HepG2 (cell line): Measurements from ENCODE around the gene HYAL2. TPM values are rescaled to one million over a fixed set of nuclear protein-coding genes. Genes with fewer than 3 reads are reported as not detected.

Experiments
- CHD4 ChIP-seq: fragments of 200-600 bp; sonication (generic); IDR thresholded peaks from 2 replicates; pipeline ENCODE4 v1.7.0; 2017; ENCODE audit warnings: mild to moderate bottlenecking, low read length, borderline replicate concordance
- CREBL2 ChIP-seq: sonication (generic); formaldehyde crosslinking; IDR thresholded peaks from 2 replicates; pipeline ENCODE4 v1.8.1; 2023; ENCODE audit warnings: missing genetic modification reagents, mild to moderate bottlenecking, borderline replicate concordance
- GATA4 ChIP-seq: sonication (generic); IDR thresholded peaks from 2 replicates; pipeline ENCODE4 v1.6.1; 2016; ENCODE audit warnings: antibody characterized with exemption, low read depth, borderline replicate concordance
- PPARG ChIP-seq: conservative IDR thresholded peaks from 2 replicates; pipeline ENCODE4 v1.6.1; 2016; ENCODE audit warnings: missing biosample characterization, missing genetic modification reagents
- RBFOX2 ChIP-seq: fragments of 200-400 bp; formaldehyde crosslinking; IDR thresholded peaks from 2 replicates; pipeline ENCODE4 v1.6.1; 2017; ENCODE audit warnings: low read depth, mild to moderate bottlenecking, low read length
- SIX1 ChIP-seq: sonication (generic); formaldehyde crosslinking; IDR thresholded peaks from 2 replicates; pipeline ENCODE4 v1.4.0; 2020; ENCODE audit warnings: missing genetic modification reagents, borderline replicate concordance
- TBX2 ChIP-seq: sonication (generic); formaldehyde crosslinking; IDR thresholded peaks from 2 replicates; pipeline ENCODE4 v1.5.0; 2020; ENCODE audit warnings: missing genetic modification reagents, mild to moderate bottlenecking, borderline replicate concordance
- ZNF776 ChIP-seq: sonication (generic); formaldehyde crosslinking; IDR thresholded peaks from 2 replicates; pipeline ENCODE4 v1.4.0; 2020; ENCODE audit warnings: mild to moderate bottlenecking, missing genetic modification reagents
- ZSCAN25 ChIP-seq: sonication (generic); formaldehyde crosslinking; IDR thresholded peaks from 2 replicates; pipeline ENCODE4 v1.8.0; 2022; ENCODE audit warnings: mild to moderate bottlenecking, missing genetic modification reagents
- polyA plus RNA-seq, 8 experiments: library from polyadenylated mRNA; depleted of rRNA in 3 of 8; stranded (reverse) in 7 of 8; unstranded in 1 of 8; fragments of >200 nt; fragmentation: Illumina TruSeq in 4 of 8; extraction: Trizol in 4 of 8; gene quantifications; 2 replicates each; pipeline versions ENCODE4 v1.2.1 to v1.2.3, GENCODE V29; 2011 to 2016; ENCODE audit warnings: low read depth in 4 of 8, missing spikeins in 1 of 8, mixed read lengths in 1 of 8; ENCODE audit not compliant: insufficient read depth in 1 of 8
- total RNA-seq, 5 experiments: library from RNA; depleted of rRNA; stranded (reverse); fragments of >200 nt; fragmentation: Illumina TruSeq; extraction: Trizol; gene quantifications; 2 replicates each; pipeline ENCODE4 v1.2.3, GENCODE V29; 2016; ENCODE audit warnings: low read depth in 1 of 5
- TF ChIP-seq, protein P1 (sequence below): IDR thresholded peaks from 2 replicates; pipeline ENCODE4 v1.6.1; 2016; ENCODE audit warnings: control low read depth
- TF ChIP-seq, protein P2 (sequence below): sonication (generic); formaldehyde crosslinking; IDR thresholded peaks from 2 replicates; pipeline ENCODE4 v1.4.0; 2020; ENCODE audit warnings: missing genetic modification reagents
- TF ChIP-seq, protein P3 (sequence below): sonication (generic); formaldehyde crosslinking; IDR thresholded peaks from 2 replicates; pipeline ENCODE4 v1.4.0; 2020; ENCODE audit warnings: missing genetic modification reagents
- TF ChIP-seq, protein P4 (sequence below): sonication (generic); formaldehyde crosslinking; IDR thresholded peaks from 2 replicates; pipeline ENCODE4 v1.8.0; 2022; ENCODE audit warnings: missing genetic modification reagents, mild to moderate bottlenecking, moderate library complexity, borderline replicate concordance
- TF ChIP-seq, protein P5 (sequence below): sonication (generic); formaldehyde crosslinking; IDR thresholded peaks from 2 replicates; pipeline ENCODE4 v1.4.0; 2020; ENCODE audit warnings: mild to moderate bottlenecking, missing genetic modification reagents
- TF ChIP-seq, protein P6 (sequence below): sonication (generic); formaldehyde crosslinking; IDR thresholded peaks from 2 replicates; pipeline ENCODE4 v1.4.0; 2020; ENCODE audit warnings: missing genetic modification reagents

Gene HYAL2
- total and polyA plus RNA-seq, 2 of the 13 experiments (the other 11 are each of a cell fraction or from before 2014, with no cell fraction given) = 76.2 to 102 TPM

DNA sequence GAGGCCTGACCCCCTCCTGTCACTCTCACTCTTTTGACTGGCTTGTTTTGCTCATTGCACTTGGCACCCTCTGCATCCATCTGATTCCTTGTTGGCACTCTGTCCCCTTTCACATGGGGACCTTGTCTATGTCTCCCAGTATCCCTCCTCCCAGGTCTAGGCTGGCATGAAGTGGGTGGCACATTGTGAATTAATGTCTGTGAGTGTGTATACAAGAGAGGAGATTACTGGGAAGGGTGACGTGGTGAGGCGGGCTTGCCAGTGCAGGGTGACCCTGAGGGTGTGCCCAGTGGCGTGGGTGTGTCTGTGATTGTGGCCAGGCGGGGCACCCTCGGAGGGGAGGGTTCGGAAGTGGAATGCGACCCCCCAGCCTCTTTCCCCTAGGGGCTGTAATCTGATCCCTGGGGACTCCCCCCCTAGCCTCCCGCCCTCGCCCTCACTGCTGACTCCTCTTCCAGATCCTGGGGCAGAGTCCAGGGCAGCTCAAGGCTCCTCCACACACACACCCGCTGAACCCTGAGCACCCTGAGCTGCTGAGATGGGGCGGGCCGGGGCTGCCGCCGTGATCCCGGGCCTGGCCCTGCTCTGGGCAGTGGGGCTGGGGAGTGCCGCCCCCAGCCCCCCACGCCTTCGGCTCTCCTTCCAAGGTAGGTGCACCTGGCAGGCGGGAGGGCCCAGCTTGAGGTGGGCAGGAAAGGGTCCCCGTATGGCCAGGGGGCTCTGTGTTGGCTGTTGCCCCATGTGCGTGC lies 53.7 kb downstream of the HYAL2 start, which contains the start of gene SEMA3B (continued):
- TF ChIP-seq CREBL2 (no peak), ZSCAN25 (CRISPR knock-in tag) (0 out of 2 replicates have a peak, but pooled peaks have one; percentile 29), CHD4 (peak; percentile 80; the same call in 1 of the 2 replicates), ZNF776 (CRISPR knock-in tag) (peak; percentile 71; the same call in 1 of the 2 replicates), SIX1 (CRISPR knock-in tag) (peak; percentile 97), TBX2 (CRISPR knock-in tag) (peak; percentile 76), PPARG (CRISPR knock-in tag) (no peak), RBFOX2 (peak; percentile 89), GATA4 (no peak)
- TF ChIP-seq, protein P1, sequence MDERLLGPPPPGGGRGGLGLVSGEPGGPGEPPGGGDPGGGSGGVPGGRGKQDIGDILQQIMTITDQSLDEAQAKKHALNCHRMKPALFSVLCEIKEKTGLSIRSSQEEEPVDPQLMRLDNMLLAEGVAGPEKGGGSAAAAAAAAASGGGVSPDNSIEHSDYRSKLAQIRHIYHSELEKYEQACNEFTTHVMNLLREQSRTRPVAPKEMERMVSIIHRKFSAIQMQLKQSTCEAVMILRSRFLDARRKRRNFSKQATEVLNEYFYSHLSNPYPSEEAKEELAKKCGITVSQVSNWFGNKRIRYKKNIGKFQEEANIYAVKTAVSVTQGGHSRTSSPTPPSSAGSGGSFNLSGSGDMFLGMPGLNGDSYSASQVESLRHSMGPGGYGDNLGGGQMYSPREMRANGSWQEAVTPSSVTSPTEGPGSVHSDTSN (CRISPR knock-in tag) = no peak
- TF ChIP-seq, protein P2, sequence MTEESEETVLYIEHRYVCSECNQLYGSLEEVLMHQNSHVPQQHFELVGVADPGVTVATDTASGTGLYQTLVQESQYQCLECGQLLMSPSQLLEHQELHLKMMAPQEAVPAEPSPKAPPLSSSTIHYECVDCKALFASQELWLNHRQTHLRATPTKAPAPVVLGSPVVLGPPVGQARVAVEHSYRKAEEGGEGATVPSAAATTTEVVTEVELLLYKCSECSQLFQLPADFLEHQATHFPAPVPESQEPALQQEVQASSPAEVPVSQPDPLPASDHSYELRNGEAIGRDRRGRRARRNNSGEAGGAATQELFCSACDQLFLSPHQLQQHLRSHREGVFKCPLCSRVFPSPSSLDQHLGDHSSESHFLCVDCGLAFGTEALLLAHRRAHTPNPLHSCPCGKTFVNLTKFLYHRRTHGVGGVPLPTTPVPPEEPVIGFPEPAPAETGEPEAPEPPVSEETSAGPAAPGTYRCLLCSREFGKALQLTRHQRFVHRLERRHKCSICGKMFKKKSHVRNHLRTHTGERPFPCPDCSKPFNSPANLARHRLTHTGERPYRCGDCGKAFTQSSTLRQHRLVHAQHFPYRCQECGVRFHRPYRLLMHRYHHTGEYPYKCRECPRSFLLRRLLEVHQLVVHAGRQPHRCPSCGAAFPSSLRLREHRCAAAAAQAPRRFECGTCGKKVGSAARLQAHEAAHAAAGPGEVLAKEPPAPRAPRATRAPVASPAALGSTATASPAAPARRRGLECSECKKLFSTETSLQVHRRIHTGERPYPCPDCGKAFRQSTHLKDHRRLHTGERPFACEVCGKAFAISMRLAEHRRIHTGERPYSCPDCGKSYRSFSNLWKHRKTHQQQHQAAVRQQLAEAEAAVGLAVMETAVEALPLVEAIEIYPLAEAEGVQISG (CRISPR knock-in tag) = 0 out of 2 replicates have a peak, but pooled peaks have one; percentile 13
- TF ChIP-seq, protein P3, sequence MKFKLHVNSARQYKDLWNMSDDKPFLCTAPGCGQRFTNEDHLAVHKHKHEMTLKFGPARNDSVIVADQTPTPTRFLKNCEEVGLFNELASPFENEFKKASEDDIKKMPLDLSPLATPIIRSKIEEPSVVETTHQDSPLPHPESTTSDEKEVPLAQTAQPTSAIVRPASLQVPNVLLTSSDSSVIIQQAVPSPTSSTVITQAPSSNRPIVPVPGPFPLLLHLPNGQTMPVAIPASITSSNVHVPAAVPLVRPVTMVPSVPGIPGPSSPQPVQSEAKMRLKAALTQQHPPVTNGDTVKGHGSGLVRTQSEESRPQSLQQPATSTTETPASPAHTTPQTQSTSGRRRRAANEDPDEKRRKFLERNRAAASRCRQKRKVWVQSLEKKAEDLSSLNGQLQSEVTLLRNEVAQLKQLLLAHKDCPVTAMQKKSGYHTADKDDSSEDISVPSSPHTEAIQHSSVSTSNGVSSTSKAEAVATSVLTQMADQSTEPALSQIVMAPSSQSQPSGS (CRISPR knock-in tag) = peak; percentile 53; the same call in 1 of the 2 replicates
- TF ChIP-seq, protein P4, sequence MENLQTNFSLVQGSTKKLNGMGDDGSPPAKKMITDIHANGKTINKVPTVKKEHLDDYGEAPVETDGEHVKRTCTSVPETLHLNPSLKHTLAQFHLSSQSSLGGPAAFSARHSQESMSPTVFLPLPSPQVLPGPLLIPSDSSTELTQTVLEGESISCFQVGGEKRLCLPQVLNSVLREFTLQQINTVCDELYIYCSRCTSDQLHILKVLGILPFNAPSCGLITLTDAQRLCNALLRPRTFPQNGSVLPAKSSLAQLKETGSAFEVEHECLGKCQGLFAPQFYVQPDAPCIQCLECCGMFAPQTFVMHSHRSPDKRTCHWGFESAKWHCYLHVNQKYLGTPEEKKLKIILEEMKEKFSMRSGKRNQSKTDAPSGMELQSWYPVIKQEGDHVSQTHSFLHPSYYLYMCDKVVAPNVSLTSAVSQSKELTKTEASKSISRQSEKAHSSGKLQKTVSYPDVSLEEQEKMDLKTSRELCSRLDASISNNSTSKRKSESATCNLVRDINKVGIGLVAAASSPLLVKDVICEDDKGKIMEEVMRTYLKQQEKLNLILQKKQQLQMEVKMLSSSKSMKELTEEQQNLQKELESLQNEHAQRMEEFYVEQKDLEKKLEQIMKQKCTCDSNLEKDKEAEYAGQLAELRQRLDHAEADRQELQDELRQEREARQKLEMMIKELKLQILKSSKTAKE (CRISPR knock-in tag) = no peak
- TF ChIP-seq, protein P5, sequence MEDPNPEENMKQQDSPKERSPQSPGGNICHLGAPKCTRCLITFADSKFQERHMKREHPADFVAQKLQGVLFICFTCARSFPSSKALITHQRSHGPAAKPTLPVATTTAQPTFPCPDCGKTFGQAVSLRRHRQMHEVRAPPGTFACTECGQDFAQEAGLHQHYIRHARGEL (CRISPR knock-in tag) = 0 out of 2 replicates have a peak, but pooled peaks have one; percentile 54
- TF ChIP-seq, protein P6, sequence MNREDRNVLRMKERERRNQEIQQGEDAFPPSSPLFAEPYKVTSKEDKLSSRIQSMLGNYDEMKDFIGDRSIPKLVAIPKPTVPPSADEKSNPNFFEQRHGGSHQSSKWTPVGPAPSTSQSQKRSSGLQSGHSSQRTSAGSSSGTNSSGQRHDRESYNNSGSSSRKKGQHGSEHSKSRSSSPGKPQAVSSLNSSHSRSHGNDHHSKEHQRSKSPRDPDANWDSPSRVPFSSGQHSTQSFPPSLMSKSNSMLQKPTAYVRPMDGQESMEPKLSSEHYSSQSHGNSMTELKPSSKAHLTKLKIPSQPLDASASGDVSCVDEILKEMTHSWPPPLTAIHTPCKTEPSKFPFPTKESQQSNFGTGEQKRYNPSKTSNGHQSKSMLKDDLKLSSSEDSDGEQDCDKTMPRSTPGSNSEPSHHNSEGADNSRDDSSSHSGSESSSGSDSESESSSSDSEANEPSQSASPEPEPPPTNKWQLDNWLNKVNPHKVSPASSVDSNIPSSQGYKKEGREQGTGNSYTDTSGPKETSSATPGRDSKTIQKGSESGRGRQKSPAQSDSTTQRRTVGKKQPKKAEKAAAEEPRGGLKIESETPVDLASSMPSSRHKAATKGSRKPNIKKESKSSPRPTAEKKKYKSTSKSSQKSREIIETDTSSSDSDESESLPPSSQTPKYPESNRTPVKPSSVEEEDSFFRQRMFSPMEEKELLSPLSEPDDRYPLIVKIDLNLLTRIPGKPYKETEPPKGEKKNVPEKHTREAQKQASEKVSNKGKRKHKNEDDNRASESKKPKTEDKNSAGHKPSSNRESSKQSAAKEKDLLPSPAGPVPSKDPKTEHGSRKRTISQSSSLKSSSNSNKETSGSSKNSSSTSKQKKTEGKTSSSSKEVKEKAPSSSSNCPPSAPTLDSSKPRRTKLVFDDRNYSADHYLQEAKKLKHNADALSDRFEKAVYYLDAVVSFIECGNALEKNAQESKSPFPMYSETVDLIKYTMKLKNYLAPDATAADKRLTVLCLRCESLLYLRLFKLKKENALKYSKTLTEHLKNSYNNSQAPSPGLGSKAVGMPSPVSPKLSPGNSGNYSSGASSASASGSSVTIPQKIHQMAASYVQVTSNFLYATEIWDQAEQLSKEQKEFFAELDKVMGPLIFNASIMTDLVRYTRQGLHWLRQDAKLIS (CRISPR knock-in tag) = no peak
